LNCaP clone FGC (cell line): ENCODE data around the gene INTS3.
"Not testable (repeated sequence)": the region's sequence is repeated elsewhere in the genome, so short reads cannot be mapped to it uniquely, and the experiment has no call there.

Source experiments
- DNase-seq: peaks from one replicate; pipeline ENCODE4 v3.0.0-alpha.2; 2011; ENCODE audit warnings: low read depth
- H3K4me3 ChIP-seq: 2 replicates; pipeline ENCODE4 v1.5.1; 2011; ENCODE audit warnings: mild to moderate bottlenecking, low read depth, low read length, control low read depth
- TF ChIP-seq, protein P1 (sequence below): IDR thresholded peaks from 2 replicates; pipeline ENCODE4 v1.5.1; 2012; ENCODE audit warnings: mild to moderate bottlenecking; ENCODE audit not compliant: control insufficient read depth, insufficient read depth; ENCODE audit errors: extremely low read depth

The INTS3 gene

GRCh38 chr1:153779781-153780541, 52.1 kb downstream of the INTS3 start:
- no peak overlapping the region for H3K4me3 ChIP-seq
- TF ChIP-seq, protein P1, sequence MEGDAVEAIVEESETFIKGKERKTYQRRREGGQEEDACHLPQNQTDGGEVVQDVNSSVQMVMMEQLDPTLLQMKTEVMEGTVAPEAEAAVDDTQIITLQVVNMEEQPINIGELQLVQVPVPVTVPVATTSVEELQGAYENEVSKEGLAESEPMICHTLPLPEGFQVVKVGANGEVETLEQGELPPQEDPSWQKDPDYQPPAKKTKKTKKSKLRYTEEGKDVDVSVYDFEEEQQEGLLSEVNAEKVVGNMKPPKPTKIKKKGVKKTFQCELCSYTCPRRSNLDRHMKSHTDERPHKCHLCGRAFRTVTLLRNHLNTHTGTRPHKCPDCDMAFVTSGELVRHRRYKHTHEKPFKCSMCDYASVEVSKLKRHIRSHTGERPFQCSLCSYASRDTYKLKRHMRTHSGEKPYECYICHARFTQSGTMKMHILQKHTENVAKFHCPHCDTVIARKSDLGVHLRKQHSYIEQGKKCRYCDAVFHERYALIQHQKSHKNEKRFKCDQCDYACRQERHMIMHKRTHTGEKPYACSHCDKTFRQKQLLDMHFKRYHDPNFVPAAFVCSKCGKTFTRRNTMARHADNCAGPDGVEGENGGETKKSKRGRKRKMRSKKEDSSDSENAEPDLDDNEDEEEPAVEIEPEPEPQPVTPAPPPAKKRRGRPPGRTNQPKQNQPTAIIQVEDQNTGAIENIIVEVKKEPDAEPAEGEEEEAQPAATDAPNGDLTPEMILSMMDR, result no peak
- DNase-seq, result no peak

- no peak overlapping the region for H3K4me3 ChIP-seq
- TF ChIP-seq, protein P1, result no peak
Measured at GRCh38 chr1:153780551-153780950, 52.7 kb downstream of the INTS3 start.

DNA sequence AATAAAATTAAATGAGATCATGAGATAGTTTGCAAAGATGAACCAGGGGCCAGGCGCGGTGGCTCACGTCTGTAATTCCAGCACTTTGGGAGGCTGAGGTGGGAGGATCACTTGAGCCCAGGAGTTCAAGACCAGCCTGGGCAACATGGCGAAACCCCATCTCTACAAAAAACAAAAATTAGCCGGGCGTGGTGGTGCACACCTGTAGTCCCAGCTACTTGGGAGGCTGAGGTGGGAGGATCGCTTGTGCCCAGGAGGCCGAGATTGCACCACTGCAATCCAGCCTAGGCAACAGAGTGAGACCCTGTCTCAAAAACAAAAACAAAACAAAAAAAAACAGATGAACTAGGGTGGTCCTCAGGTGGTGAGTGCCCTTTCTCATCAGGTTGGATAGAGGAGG, 54.8 kb downstream of the INTS3 start:
- DNase-seq, result not testable (repeated sequence)
- H3K4me3 ChIP-seq, result peak overlapping the region; percentile 69

More at GRCh38 chr1:153780551-153780950, 52.7 kb downstream of the INTS3 start:
- no peak for DNase-seq

GRCh38 chr1:153783233-153784190, 55.7 kb downstream of the INTS3 start:
- H3K4me3 ChIP-seq, result peak overlapping the region; percentile 69
- peak; percentile 53 for DNase-seq
- TF ChIP-seq, protein P1, result 0 out of 2 replicates have a peak, but pooled peaks have one; percentile 1

- TF ChIP-seq, protein P1, result no peak
- H3K4me3 ChIP-seq, result no peak overlapping the region
- no peak for DNase-seq
Measured at GRCh38 chr1:153786038-153786790, 58.4 kb downstream of the INTS3 start.

GRCh38 chr1:153789478-153790034, 61.7 kb downstream of the INTS3 start:
- TF ChIP-seq, protein P1, result no peak
- no peak overlapping the region for H3K4me3 ChIP-seq
- no peak for DNase-seq
